ENCODE results near the gene PPP4R4. TPM values are rescaled to one million over a fixed set of nuclear protein-coding genes. Genes with fewer than 3 reads are reported as not detected.

Gene PPP4R4
- total and polyA plus RNA-seq, 2 of the 4 experiments (the other 2 are of a cell fraction), result 0.17 to 0.36 TPM

DNA sequence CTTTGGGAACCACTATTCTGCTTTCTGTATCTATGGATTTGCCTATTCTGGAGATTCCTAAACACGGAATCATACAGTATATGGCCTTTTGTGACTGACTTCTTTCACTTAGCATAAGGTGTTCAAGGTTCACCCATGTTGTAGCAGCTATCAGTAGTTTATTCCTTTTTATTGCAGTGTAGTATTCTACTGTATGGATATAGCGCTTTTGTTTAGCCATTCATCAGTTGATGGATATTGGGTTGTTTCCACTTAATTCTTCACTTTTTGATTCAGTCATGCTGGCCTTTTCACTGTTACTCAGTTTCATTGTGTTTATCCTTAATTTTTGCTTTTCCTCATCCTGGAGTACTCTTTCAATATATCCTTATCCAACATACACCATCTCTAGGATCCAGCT, 5.1 kb downstream of the PPP4R4 start:
- no peak overlapping the region for H2BK20ac ChIP-seq (ENCODE audit: low read depth, low read length)
- no peaks in the 10 kb centered on the region for H4K20me1 ChIP-seq (ENCODE audit: insufficient read depth, low read length)
- BruUV-seq (replicated peaks), result no TSS peak
- ChIA-PET POLR2A (ENCODE audit: unreplicated experiment) (no interaction called here), CTCF (interaction anchor here (1.1 kb wide), 1 partner anchor 42 kb away, joined by 3 read pairs; no protein-coding TSS in a partner anchor)
- no peak overlapping the region for H3K4me3 ChIP-seq (ENCODE audit: insufficient read depth, low read depth, low read length)
- DNase-seq (no peak), ATAC-seq (ENCODE audit: low read depth) (no peak)
- no CpG with 5 or more reads among the region's 2 CpGs for WGBS, 2 experiments (ENCODE audit: extremely low coverage in 2 of 2, insufficient read length in 1 of 2)
- no peak overlapping the region for H3K4ac ChIP-seq (ENCODE audit: low read depth, low read length)
- no peak overlapping the region for H2BK120ac ChIP-seq (ENCODE audit: low read depth, low read length)
- H3K36me3 ChIP-seq (ENCODE audit: control insufficient read depth, insufficient read depth, low read length), result no peaks in the 10 kb centered on the region
- H3K56ac ChIP-seq (ENCODE audit: extremely low read depth, insufficient read depth, low read length), result no peak overlapping the region
- no peaks in the 10 kb centered on the region for H3K9me1 ChIP-seq (ENCODE audit: insufficient read depth, low read length)
- H2BK5ac ChIP-seq (ENCODE audit: low read depth, low read length, poor library complexity, severe bottlenecking), result no peak overlapping the region
- H2BK15ac ChIP-seq (ENCODE audit: low read depth, low read length), result no peak overlapping the region
- no peak overlapping the region for H3K18ac ChIP-seq (ENCODE audit: low read depth, low read length)
- in situ Hi-C loops (cut with MboI; ENCODE audit: low sequenced_read_pairs) (no loop called here), dilution Hi-C loops (cut with HindIII; ENCODE audit: low sequenced_read_pairs, unreplicated experiment) (no loop called here), intact Hi-C loops (cut with micrococcal nuclease) (no loop called here)
- H3K4me1 ChIP-seq (ENCODE audit: control insufficient read depth, insufficient read depth, low read length), result no peaks in the 10 kb centered on the region
- H3K9ac ChIP-seq (ENCODE audit: low read depth, low read length), result no peak overlapping the region
- no peaks in the 10 kb centered on the region for H3K9me3 ChIP-seq (ENCODE audit: control insufficient read depth, insufficient read depth, low read length)
- no peak overlapping the region for H4K91ac ChIP-seq (ENCODE audit: insufficient read depth, low read depth, low read length)
- H2AK9ac ChIP-seq (replicated peaks; ENCODE audit: low read depth, low read length, poor library complexity), result no peak overlapping the region
- H3K27ac ChIP-seq (ENCODE audit: insufficient read depth, low read length), result no peak overlapping the region
- H3K79me1 ChIP-seq (ENCODE audit: low read depth in 1 of 2, low read length in 2 of 2), result no peaks in the 10 kb centered on the region
- TF ChIP-seq MAFK (IDR thresholded peaks at IDR 0.05; ENCODE audit: low read depth, low read length) (no peak), CHD1 (IDR thresholded peaks at IDR 0.05; ENCODE audit: low read depth, low read length) (no peak), BHLHE40 (IDR thresholded peaks at IDR 0.05; ENCODE audit: low read depth, low read length) (no peak), RAD21 (IDR thresholded peaks at IDR 0.05; ENCODE audit: low read length) (no peak), POLR2A (IDR thresholded peaks at IDR 0.05; ENCODE audit: low read depth, low read length) (no peak), FOS (IDR thresholded peaks at IDR 0.05; ENCODE audit: low read depth, low read length) (no peak), MAZ (IDR thresholded peaks at IDR 0.05; ENCODE audit: borderline replicate concordance, low read depth, low read length) (no peak), CEBPB (IDR thresholded peaks at IDR 0.05; ENCODE audit: low read depth, low read length) (no peak)
- TF ChIP-seq, protein P1, sequence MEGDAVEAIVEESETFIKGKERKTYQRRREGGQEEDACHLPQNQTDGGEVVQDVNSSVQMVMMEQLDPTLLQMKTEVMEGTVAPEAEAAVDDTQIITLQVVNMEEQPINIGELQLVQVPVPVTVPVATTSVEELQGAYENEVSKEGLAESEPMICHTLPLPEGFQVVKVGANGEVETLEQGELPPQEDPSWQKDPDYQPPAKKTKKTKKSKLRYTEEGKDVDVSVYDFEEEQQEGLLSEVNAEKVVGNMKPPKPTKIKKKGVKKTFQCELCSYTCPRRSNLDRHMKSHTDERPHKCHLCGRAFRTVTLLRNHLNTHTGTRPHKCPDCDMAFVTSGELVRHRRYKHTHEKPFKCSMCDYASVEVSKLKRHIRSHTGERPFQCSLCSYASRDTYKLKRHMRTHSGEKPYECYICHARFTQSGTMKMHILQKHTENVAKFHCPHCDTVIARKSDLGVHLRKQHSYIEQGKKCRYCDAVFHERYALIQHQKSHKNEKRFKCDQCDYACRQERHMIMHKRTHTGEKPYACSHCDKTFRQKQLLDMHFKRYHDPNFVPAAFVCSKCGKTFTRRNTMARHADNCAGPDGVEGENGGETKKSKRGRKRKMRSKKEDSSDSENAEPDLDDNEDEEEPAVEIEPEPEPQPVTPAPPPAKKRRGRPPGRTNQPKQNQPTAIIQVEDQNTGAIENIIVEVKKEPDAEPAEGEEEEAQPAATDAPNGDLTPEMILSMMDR (conservative IDR thresholded peaks at IDR 0.05; ENCODE audit: low read depth, low read length), result no peak
- TF ChIP-seq, protein P2, sequence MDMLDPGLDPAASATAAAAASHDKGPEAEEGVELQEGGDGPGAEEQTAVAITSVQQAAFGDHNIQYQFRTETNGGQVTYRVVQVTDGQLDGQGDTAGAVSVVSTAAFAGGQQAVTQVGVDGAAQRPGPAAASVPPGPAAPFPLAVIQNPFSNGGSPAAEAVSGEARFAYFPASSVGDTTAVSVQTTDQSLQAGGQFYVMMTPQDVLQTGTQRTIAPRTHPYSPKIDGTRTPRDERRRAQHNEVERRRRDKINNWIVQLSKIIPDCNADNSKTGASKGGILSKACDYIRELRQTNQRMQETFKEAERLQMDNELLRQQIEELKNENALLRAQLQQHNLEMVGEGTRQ (IDR thresholded peaks at IDR 0.05; ENCODE audit: low read depth, low read length), result no peak
- no peak overlapping the region for H3K4me2 ChIP-seq (ENCODE audit: low read depth, low read length)
- H3K23ac ChIP-seq (ENCODE audit: low read depth, low read length), result no peak overlapping the region
- no peak overlapping the region for H3K14ac ChIP-seq (replicated peaks; ENCODE audit: low read depth, low read length)
- no peak overlapping the region for H4K5ac ChIP-seq (ENCODE audit: low read depth, low read length)
- peaks cover 21% of the 10 kb centered on the region for H3K27me3 ChIP-seq (ENCODE audit: control insufficient read depth, insufficient read depth, low read length)
- no peak overlapping the region for H4K8ac ChIP-seq (ENCODE audit: low read depth in 2 of 2, low read length in 2 of 2)
- no peak overlapping the region for H2AFZ ChIP-seq (replicated peaks; ENCODE audit: low read length, poor library complexity)
- H2AK5ac ChIP-seq (ENCODE audit: low read depth, low read length), result no peak overlapping the region

Data from IMR-90 (cell line).